Stimulated activated CD8-positive, alpha-beta memory T cell treated with anti-CD3 and anti-CD28 coated beads, Interleukin-12 subunit alpha, Interleukin-12 subunit beta, amount 100 ng/mL, for 4 hours (primary cell): ENCODE measurements around the gene CREBZF.
"Not testable (repeated sequence)": the region's sequence is repeated elsewhere in the genome, so short reads cannot be mapped to it uniquely, and the experiment has no call there.

Experiments used
- DNase-seq: peaks from one replicate; pipeline ENCODE4 v3.0.0-alpha.2; 2020; ENCODE audit warnings: low read depth

CREBZF gene

DNA sequence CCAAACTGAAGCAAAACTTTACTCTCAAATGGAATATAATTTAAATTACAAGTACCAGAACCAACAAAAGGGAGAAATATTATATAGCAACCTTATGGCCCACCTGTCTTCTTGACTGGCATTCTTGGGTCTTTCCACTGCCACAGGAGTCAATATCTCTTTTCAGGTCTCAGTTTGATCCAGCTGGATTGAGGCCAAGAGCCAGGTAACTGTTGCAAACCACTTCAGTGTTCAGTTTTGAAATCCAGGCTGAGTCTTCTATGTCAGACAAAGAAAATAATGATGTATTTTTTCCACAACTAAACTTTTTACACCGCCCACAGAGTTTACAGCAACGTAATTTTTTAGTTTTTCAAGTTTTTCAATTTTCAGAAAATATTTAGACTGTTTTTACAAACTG is 38.4 kb downstream of the CREBZF start:
- no peak for DNase-seq

DNA sequence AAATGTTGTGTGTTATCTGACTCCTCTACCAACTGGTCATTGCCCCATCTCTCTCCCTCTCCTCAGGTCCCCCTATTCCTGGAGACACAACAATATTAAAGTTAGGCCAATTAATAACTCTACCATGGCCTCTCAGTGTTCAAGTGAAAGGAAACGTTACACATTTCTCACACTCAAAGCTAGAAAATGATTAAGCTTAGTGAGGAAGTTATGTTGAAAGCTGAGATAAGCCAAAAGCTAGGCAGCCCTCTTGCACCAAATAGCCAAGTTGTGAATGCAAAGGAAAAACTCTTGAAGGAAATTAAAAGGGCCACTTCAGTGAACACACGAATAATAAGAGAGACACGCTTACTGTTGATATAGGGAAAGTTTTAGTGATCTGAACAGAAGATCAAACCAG is 44.7 kb downstream of the CREBZF start:
- DNase-seq: no peak

DNA sequence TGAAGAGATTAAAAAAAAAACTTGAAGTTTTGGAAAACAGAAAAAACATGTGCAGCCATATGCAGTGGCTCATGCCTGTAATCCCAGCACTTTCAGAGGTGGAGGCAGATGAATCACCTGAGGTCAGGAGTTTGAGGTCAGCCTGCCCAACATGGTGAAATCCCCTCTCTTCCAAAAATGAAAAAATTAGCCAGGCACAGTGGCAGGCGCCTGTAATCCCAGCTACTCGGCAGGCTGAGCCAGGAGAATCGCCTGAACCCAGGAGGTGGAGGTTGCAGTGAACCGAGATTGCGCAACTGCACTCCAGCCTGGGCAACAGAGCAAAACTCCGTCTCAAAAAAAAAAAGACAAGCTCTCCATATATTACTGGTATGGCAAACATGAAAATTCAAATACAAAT is 45.4 kb downstream of the CREBZF start:
- no peak for DNase-seq

DNA sequence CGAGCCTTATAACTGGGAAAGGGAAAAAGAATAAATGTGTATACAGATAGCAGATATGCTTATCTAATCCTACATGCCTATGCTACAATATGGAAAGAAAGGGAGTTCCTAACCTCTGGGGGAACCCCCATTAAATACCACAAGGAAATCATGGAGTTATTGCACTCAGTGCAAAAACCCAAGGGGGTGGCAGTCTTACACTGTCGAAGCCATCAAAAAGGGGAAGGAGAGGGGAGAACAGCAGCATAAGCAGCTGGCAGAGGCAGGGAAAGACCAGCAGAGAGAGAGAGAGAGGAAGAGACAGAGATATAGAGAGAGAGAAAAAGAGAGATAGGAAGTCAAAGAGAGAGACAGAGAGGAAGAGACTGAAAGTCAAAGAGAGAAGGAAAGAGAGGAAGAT is 53.3 kb downstream of the CREBZF start:
- not testable (repeated sequence) for DNase-seq
